IPS-18c (cell line): ENCODE measurements around the gene ZNF620.
"Not testable (repeated sequence)": the region's sequence is repeated elsewhere in the genome, so short reads cannot be mapped to it uniquely, and the experiment has no call there.

Source experiments
- H3K4me3 ChIP-seq: 2 replicates; pipeline ENCODE4 v1.7.0; 2013; ENCODE audit warnings: low read depth, mild to moderate bottlenecking, low read length, moderate library complexity; ENCODE audit not compliant: insufficient read depth
- H3K9me3 ChIP-seq: one replicate; pipeline ENCODE4 v1.6.1; 2013; ENCODE audit warnings: mild to moderate bottlenecking, low read length, moderate library complexity; ENCODE audit not compliant: control insufficient read depth, insufficient read depth

The ZNF620 gene

GRCh38 chr3:40550167-40550566, 44.3 kb downstream of the ZNF620 start:
- Histone ChIP-seq H3K9me3 (peaks cover 5% of the 10 kb centered on the region), H3K4me3 (no peak overlapping the region)

DNA sequence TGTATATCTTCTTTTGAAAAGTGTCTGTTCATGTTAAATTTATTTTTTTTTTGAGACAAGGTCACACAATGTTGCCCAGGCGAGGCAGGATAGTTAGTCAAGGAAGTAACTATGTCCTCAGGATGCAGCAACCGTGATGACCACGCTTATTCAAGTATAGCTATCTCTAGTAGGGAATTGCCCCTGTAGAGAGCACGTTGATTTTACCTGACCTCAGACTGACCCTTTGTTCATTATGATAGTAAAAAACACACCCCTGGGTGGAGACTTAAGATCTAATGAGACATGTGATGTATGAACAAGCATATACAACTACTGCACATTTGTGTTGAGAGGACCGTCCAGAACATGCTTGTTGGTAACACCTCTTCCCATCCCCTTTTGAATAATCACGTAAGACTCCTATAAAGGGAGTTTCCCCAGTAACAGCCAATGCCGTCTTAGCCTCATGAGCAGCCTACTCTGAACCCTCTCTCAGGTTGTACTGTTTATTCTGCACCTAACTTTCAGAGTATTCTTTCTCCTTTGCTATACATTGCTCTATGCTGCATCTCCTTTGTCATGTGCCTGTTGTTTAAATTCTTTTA, 51.8 kb downstream of the ZNF620 start:
- H3K4me3 ChIP-seq = no peak overlapping the region
- H3K9me3 ChIP-seq = no peaks in the 10 kb centered on the region

GRCh38 chr3:40562482-40562881, 56.6 kb downstream of the ZNF620 start:
- not testable (repeated sequence) for H3K4me3 ChIP-seq, H3K9me3 ChIP-seq

DNA sequence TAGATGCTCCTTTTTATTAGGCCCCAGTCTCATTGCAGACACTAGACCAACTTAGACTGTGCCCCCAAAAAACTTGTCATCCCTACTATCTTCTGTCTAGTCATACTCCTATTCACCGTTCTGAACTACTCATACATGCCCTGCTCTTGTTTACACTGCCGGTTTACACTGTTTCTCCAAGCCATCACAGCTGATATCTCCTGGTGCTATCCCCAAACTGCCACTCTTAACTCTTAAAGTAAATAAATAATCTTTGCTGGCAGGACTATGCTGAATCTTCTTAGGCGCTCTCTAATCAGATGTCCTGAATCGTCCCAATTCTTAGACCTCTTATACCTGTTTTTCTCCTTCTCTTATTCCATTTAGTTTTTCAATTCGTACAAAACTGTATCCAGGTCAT, 59.8 kb downstream of the ZNF620 start:
- H3K4me3 ChIP-seq, H3K9me3 ChIP-seq: not testable (repeated sequence)

DNA sequence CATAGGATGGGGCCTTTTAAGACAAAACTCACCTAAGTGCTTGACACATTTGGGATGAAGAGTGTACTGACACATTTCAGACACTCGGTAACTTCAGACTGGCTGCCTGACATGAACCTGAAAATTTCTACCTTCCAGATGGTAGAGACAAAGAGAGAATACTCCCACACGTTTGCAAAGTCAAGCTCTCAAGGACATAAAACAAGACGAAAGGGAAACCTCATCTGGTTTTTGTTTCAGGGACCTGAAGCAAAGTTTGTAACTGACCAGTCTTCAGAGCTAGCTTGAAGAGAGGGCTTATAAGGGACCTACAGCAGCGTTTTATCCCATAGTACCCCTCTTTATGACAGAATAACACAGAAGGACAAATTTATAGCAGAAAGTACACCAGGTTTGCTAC, 60.9 kb downstream of the ZNF620 start:
- H3K4me3 ChIP-seq = no peak overlapping the region
- H3K9me3 ChIP-seq = no peaks in the 10 kb centered on the region
